Peyer's patch (tissue), 4 donors: ENCODE results near the gene SCAMP2.

ENCODE experiments used
- CTCF ChIP-seq, 6 experiments: fragments of 450-650 bp in 4 of 6; fragments of 200-600 bp in 2 of 6; sonication (generic) in 1 of 6; IDR thresholded peaks; one replicate each; pipeline ENCODE4 v1.5.1; 2017 to 2019; ENCODE audit warnings: antibody characterized with exemption in 6 of 6, mild to moderate bottlenecking in 3 of 6, moderate library complexity in 1 of 6
- POLR2A ChIP-seq, 2 donors: fragments of 450-650 bp; IDR thresholded peaks; one replicate each; pipeline ENCODE4 v1.5.1; 2017; ENCODE audit warnings: antibody characterized with exemption in 2 of 2, mild to moderate bottlenecking in 2 of 2, moderate library complexity in 2 of 2

- no peak for TF ChIP-seq CTCF (IDR thresholded peaks at IDR 0.05)
- TF ChIP-seq POLR2A (IDR thresholded peaks at IDR 0.05): no peak
These were observed 34.2 kb downstream of the SCAMP2 start for GRCh38 chr15:74838746-74839525.
